ENCODE measurements around the gene GRIN2C.

Gene GRIN2C

GRCh38 chr17:74808714-74809430, 50.8 kb downstream of the GRIN2C start:
- H3K4me3 ChIP-seq (ENCODE audit: low read depth, low read length), result no peak overlapping the region
- TF ChIP-seq, protein P1, sequence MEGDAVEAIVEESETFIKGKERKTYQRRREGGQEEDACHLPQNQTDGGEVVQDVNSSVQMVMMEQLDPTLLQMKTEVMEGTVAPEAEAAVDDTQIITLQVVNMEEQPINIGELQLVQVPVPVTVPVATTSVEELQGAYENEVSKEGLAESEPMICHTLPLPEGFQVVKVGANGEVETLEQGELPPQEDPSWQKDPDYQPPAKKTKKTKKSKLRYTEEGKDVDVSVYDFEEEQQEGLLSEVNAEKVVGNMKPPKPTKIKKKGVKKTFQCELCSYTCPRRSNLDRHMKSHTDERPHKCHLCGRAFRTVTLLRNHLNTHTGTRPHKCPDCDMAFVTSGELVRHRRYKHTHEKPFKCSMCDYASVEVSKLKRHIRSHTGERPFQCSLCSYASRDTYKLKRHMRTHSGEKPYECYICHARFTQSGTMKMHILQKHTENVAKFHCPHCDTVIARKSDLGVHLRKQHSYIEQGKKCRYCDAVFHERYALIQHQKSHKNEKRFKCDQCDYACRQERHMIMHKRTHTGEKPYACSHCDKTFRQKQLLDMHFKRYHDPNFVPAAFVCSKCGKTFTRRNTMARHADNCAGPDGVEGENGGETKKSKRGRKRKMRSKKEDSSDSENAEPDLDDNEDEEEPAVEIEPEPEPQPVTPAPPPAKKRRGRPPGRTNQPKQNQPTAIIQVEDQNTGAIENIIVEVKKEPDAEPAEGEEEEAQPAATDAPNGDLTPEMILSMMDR (IDR thresholded peaks at IDR 0.05; ENCODE audit: low read depth, low read length), result no peak
- TF ChIP-seq POLR2A (IDR thresholded peaks at IDR 0.05; ENCODE audit: extremely low read depth, insufficient read length) (no peak), MAX (IDR thresholded peaks at IDR 0.05; ENCODE audit: low read depth, low read length) (no peak), MYC (IDR thresholded peaks at IDR 0.05; ENCODE audit: low read depth, low read length) (no peak)
- DNase-seq (ENCODE audit: low read depth), result no peak

DNA sequence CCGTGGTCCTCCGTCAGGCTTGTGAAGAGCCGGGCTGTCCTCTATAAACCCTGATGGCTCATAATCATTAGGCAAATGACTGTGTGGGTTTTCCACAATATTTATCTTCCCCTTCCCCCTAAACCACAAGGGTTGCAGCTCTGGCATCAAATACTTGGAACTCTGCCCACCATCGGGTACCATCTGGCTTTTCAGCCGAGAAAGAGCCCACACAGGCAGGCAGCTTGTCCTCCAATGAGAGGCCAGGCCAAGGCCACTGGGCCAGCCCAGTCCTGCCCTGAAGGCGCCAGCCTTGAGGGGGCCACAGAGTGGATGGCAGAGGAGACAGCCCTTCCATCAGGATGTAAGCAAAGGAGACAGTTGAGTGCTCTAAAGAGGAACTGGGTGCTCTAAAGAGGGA, 51.8 kb downstream of the GRIN2C start:
- no peak overlapping the region for H3K4me3 ChIP-seq (ENCODE audit: low read depth, low read length)
- DNase-seq (ENCODE audit: low read depth), result no peak
- TF ChIP-seq MYC (IDR thresholded peaks at IDR 0.05; ENCODE audit: low read depth, low read length) (no peak), POLR2A (IDR thresholded peaks at IDR 0.05; ENCODE audit: extremely low read depth, insufficient read length) (no peak), MAX (IDR thresholded peaks at IDR 0.05; ENCODE audit: low read depth, low read length) (no peak)
- TF ChIP-seq, protein P1 (IDR thresholded peaks at IDR 0.05; ENCODE audit: low read depth, low read length), result no peak

DNA sequence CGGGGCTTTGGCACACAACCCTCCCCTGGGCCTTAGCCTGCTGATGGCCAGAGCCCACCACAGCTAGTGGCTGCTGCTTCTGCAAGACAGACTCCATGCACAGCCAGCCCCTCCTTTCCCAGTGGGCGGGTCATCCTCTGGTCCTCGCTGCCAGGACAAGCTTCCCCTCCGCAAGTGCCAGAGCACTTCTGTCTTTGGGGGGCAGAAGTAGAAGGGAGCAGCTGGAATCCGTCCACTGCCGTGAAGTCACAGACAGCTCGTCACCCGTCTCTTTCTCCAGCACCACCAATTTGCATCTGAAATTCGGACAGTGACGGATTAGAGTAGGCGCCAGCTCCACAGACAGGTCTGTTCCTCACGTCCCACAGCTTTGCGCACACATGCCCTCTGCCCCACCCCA, 52.2 kb downstream of the GRIN2C start:
- DNase-seq (ENCODE audit: low read depth), result no peak

DNA sequence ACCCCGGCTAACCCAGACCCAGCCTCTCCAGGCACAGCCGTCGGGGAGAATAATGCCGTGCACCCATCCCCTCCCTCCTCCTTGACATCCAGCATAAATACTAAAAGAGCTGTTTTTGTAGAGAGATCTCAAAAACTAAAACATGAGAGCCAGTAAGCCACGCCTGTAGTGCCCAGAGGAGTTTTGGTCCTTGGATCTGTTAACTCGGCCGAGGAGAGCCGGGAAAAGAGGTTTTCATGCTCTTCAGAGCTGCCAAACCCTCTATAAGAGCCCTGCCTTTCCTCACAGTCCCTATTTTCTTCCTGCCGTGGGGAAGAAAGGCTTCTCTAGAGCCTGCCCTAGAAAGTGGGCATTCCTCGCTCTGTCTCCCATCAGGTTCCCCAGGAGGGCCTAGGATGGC, 53.4 kb downstream of the GRIN2C start:
- no peak for TF ChIP-seq MAX (IDR thresholded peaks at IDR 0.05; ENCODE audit: low read depth, low read length)
- TF ChIP-seq, protein P1 (IDR thresholded peaks at IDR 0.05; ENCODE audit: low read depth, low read length), result no peak
- TF ChIP-seq POLR2A (IDR thresholded peaks at IDR 0.05; ENCODE audit: extremely low read depth, insufficient read length), result no peak
- no peak for TF ChIP-seq MYC (IDR thresholded peaks at IDR 0.05; ENCODE audit: low read depth, low read length)
- H3K4me3 ChIP-seq (ENCODE audit: low read depth, low read length), result no peak overlapping the region
- no peak for DNase-seq (ENCODE audit: low read depth)

More for the DNA sequence above, 52.2 kb downstream of the GRIN2C start:
- H3K4me3 ChIP-seq (ENCODE audit: low read depth, low read length), result no peak overlapping the region
- TF ChIP-seq MAX (IDR thresholded peaks at IDR 0.05; ENCODE audit: low read depth, low read length) (no peak), MYC (IDR thresholded peaks at IDR 0.05; ENCODE audit: low read depth, low read length) (no peak), POLR2A (IDR thresholded peaks at IDR 0.05; ENCODE audit: extremely low read depth, insufficient read length) (no peak)
- TF ChIP-seq, protein P1 (IDR thresholded peaks at IDR 0.05; ENCODE audit: low read depth, low read length), result no peak

GRCh38 chr17:74805591-74805991, 54.1 kb downstream of the GRIN2C start:
- no peak overlapping the region for H3K4me3 ChIP-seq (ENCODE audit: low read depth, low read length)
- TF ChIP-seq MYC (IDR thresholded peaks at IDR 0.05; ENCODE audit: low read depth, low read length), result no peak
- no peak for DNase-seq (ENCODE audit: low read depth)

GRCh38 chr17:74804683-74805082, 55.0 kb downstream of the GRIN2C start:
- DNase-seq (ENCODE audit: low read depth), result no peak
- H3K4me3 ChIP-seq (ENCODE audit: low read depth, low read length), result no peak overlapping the region
- TF ChIP-seq, protein P1 (IDR thresholded peaks at IDR 0.05; ENCODE audit: low read depth, low read length), result no peak
- TF ChIP-seq MYC (IDR thresholded peaks at IDR 0.05; ENCODE audit: low read depth, low read length), result no peak
- no peak for TF ChIP-seq POLR2A (IDR thresholded peaks at IDR 0.05; ENCODE audit: extremely low read depth, insufficient read length)
- TF ChIP-seq MAX (IDR thresholded peaks at IDR 0.05; ENCODE audit: low read depth, low read length), result no peak

All from NB4 (cell line).